Measurements from ENCODE around the gene BOK. TPM values are rescaled to one million over a fixed set of nuclear protein-coding genes. Genes with fewer than 3 reads are reported as not detected.

BOK gene
- total and polyA plus RNA-seq, 7 experiments from 2014 or later: 0.11 to 1.3 TPM; not detected in 5

GRCh38 chr2:241577413-241578122 lies 19.0 kb downstream of the BOK start:
- peak overlapping the region in 1 of 9 donors; percentile 21 for H3K27ac Mint-ChIP-seq
- no peaks in the 10 kb centered on the region for H3K27me3 ChIP-seq (ENCODE audit: control insufficient read depth in 2 of 2, insufficient read depth in 2 of 2, low read length in 2 of 2)
- H3K27me3 Mint-ChIP-seq: no peaks in the 10 kb centered on the region
- no peaks in the 10 kb centered on the region for H3K4me1 ChIP-seq (ENCODE audit: control insufficient read depth in 2 of 2, insufficient read depth in 2 of 2, low read length in 2 of 2)
- peaks cover 0 to 20% (median 0%) of the 10 kb centered on the region in 3 experiments for H3K36me3 ChIP-seq (ENCODE audit: control insufficient read depth in 2 of 3, insufficient read depth in 3 of 3, low read length in 3 of 3)
- H3K9me3 Mint-ChIP-seq: peaks cover 0 to 8% (median 0%) of the 10 kb centered on the region in 11 donors
- intact Hi-C loops (cut with micrococcal nuclease): no loop called here
- no peaks in the 10 kb centered on the region for H3K4me1 Mint-ChIP-seq
- no peak overlapping the region for H3K4me3 ChIP-seq (ENCODE audit: low read length)
- peaks cover 8 to 40% (median 14%) of the 10 kb centered on the region in 5 donors for H3K36me3 Mint-ChIP-seq
- ATAC-seq (no peak), DNase-seq (no peak)
- no peak overlapping the region for H3K27ac ChIP-seq (ENCODE audit: low read depth, low read length)
- ChIA-PET CTCF (no interaction called here), POLR2A (no interaction called here)
- H3K4me3 Mint-ChIP-seq: no peak overlapping the region
- no peaks in the 10 kb centered on the region for H3K9me3 ChIP-seq (ENCODE audit: control insufficient read depth in 2 of 3, low read length in 3 of 3)

- Histone ChIP-seq H3K4me1 (ENCODE audit: control insufficient read depth in 2 of 2, insufficient read depth in 2 of 2, low read length in 2 of 2) (no peaks in the 10 kb centered on the region), H3K27me3 (ENCODE audit: control insufficient read depth in 2 of 2, insufficient read depth in 2 of 2, low read length in 2 of 2) (no peaks in the 10 kb centered on the region), H3K4me3 (ENCODE audit: low read length) (no peak overlapping the region), H3K9me3 (ENCODE audit: control insufficient read depth in 2 of 3, low read length in 3 of 3) (no peaks in the 10 kb centered on the region), H3K36me3 (ENCODE audit: control insufficient read depth in 2 of 3, insufficient read depth in 3 of 3, low read length in 3 of 3) (peaks cover 3 to 35% (median 7%) of the 10 kb centered on the region in 3 experiments), H3K27ac (ENCODE audit: low read depth, low read length) (no peak overlapping the region)
- H3K27ac Mint-ChIP-seq: no peak overlapping the region
- ChIA-PET CTCF (no interaction called here), POLR2A (no interaction called here)
- peaks cover 0 to 11% (median 0%) of the 10 kb centered on the region in 11 donors for H3K9me3 Mint-ChIP-seq
- H3K4me1 Mint-ChIP-seq: no peaks in the 10 kb centered on the region
- intact Hi-C loops (cut with micrococcal nuclease): no loop called here
- no peaks in the 10 kb centered on the region for H3K27me3 Mint-ChIP-seq
- DNase-seq (no peak), ATAC-seq (no peak)
- no peak overlapping the region for H3K4me3 Mint-ChIP-seq
- H3K36me3 Mint-ChIP-seq: peaks cover 12 to 55% (median 25%) of the 10 kb centered on the region in 5 donors
These were observed 20.7 kb downstream of the BOK start for GRCh38 chr2:241579281-241579680.

- Mint-ChIP-seq H3K9me3 (peaks cover 4 to 29% (median 14%) of the 10 kb centered on the region in 11 donors), H3K36me3 (peaks cover 12 to 58% (median 46%) of the 10 kb centered on the region in 5 donors), H3K4me1 (no peaks in the 10 kb centered on the region), H3K4me3 (no peak overlapping the region), H3K27ac (no peak overlapping the region), H3K27me3 (no peaks in the 10 kb centered on the region)
- ATAC-seq (no peak), DNase-seq (no peak)
- H3K9me3 ChIP-seq (ENCODE audit: control insufficient read depth in 2 of 3, low read length in 3 of 3): peaks cover 0 to 12% (median 7%) of the 10 kb centered on the region in 3 experiments
- no peaks in the 10 kb centered on the region for H3K4me1 ChIP-seq (ENCODE audit: control insufficient read depth in 2 of 2, insufficient read depth in 2 of 2, low read length in 2 of 2)
- peaks cover 6 to 47% (median 7%) of the 10 kb centered on the region in 3 experiments for H3K36me3 ChIP-seq (ENCODE audit: control insufficient read depth in 2 of 3, insufficient read depth in 3 of 3, low read length in 3 of 3)
- H3K27ac ChIP-seq (ENCODE audit: low read depth, low read length): no peak overlapping the region
- no peak overlapping the region for H3K4me3 ChIP-seq (ENCODE audit: low read length)
- H3K27me3 ChIP-seq (ENCODE audit: control insufficient read depth in 2 of 2, insufficient read depth in 2 of 2, low read length in 2 of 2): no peaks in the 10 kb centered on the region
- CTCF ChIA-PET: no interaction called here
- POLR2A ChIA-PET: no interaction called here
- intact Hi-C loops (cut with micrococcal nuclease): no loop called here
These were observed 23.8 kb downstream of the BOK start for GRCh38 chr2:241582328-241582727.

- Histone ChIP-seq H3K9me3 (ENCODE audit: control insufficient read depth in 2 of 3, low read length in 3 of 3) (peaks cover 0 to 12% (median 7%) of the 10 kb centered on the region in 3 experiments), H3K4me1 (ENCODE audit: control insufficient read depth in 2 of 2, insufficient read depth in 2 of 2, low read length in 2 of 2) (no peaks in the 10 kb centered on the region), H3K27ac (ENCODE audit: low read depth, low read length) (no peak overlapping the region), H3K4me3 (ENCODE audit: low read length) (no peak overlapping the region), H3K36me3 (ENCODE audit: control insufficient read depth in 2 of 3, insufficient read depth in 3 of 3, low read length in 3 of 3) (peaks cover 6 to 48% (median 7%) of the 10 kb centered on the region in 3 experiments), H3K27me3 (ENCODE audit: control insufficient read depth in 2 of 2, insufficient read depth in 2 of 2, low read length in 2 of 2) (no peaks in the 10 kb centered on the region)
- CTCF ChIA-PET: no interaction called here
- no peak for DNase-seq
- H3K27me3 Mint-ChIP-seq: no peaks in the 10 kb centered on the region
- H3K4me3 Mint-ChIP-seq: no peak overlapping the region
- no peak for ATAC-seq
- intact Hi-C loops (cut with micrococcal nuclease): no loop called here
- H3K36me3 Mint-ChIP-seq: peaks cover 12 to 58% (median 49%) of the 10 kb centered on the region in 5 donors
- no peaks in the 10 kb centered on the region for H3K4me1 Mint-ChIP-seq
- no peak overlapping the region for H3K27ac Mint-ChIP-seq
- POLR2A ChIA-PET: no interaction called here
- peaks cover 4 to 29% (median 18%) of the 10 kb centered on the region in 11 donors for H3K9me3 Mint-ChIP-seq
These were observed 24.3 kb downstream of the BOK start for GRCh38 chr2:241582806-241583205.

GRCh38 chr2:241584436-241584835 lies 25.9 kb downstream of the BOK start:
- Mint-ChIP-seq H3K27ac (no peak overlapping the region), H3K27me3 (no peaks in the 10 kb centered on the region), H3K36me3 (peaks cover 16 to 61% (median 41%) of the 10 kb centered on the region in 5 donors), H3K9me3 (peaks cover 4 to 37% (median 19%) of the 10 kb centered on the region in 11 donors), H3K4me3 (no peak overlapping the region), H3K4me1 (peaks cover 0 to 3% (median 0%) of the 10 kb centered on the region in 7 donors)
- ChIA-PET POLR2A (no interaction called here), CTCF (no interaction called here)
- Histone ChIP-seq H3K4me1 (ENCODE audit: control insufficient read depth in 2 of 2, insufficient read depth in 2 of 2, low read length in 2 of 2) (no peaks in the 10 kb centered on the region), H3K27ac (ENCODE audit: low read depth, low read length) (no peak overlapping the region), H3K9me3 (ENCODE audit: control insufficient read depth in 2 of 3, low read length in 3 of 3) (peaks cover 0 to 12% (median 7%) of the 10 kb centered on the region in 3 experiments), H3K27me3 (ENCODE audit: control insufficient read depth in 2 of 2, insufficient read depth in 2 of 2, low read length in 2 of 2) (no peaks in the 10 kb centered on the region), H3K36me3 (ENCODE audit: control insufficient read depth in 2 of 3, insufficient read depth in 3 of 3, low read length in 3 of 3) (peaks cover 7 to 58% (median 7%) of the 10 kb centered on the region in 3 experiments), H3K4me3 (ENCODE audit: low read length) (no peak overlapping the region)
- intact Hi-C loops (cut with micrococcal nuclease): no loop called here
- ATAC-seq: no peak
- no peak for DNase-seq

- peaks cover 19 to 60% (median 36%) of the 10 kb centered on the region in 5 donors for H3K36me3 Mint-ChIP-seq
- peaks cover 7 to 71% (median 11%) of the 10 kb centered on the region in 3 experiments for H3K36me3 ChIP-seq (ENCODE audit: control insufficient read depth in 2 of 3, insufficient read depth in 3 of 3, low read length in 3 of 3)
- CTCF ChIA-PET: no interaction called here
These were observed 28.2 kb downstream of the BOK start for GRCh38 chr2:241586564-241587264.

More at GRCh38 chr2:241586564-241587264, 28.2 kb downstream of the BOK start:
- no peak overlapping the region for H3K4me3 ChIP-seq (ENCODE audit: low read length)
- DNase-seq (no peak), ATAC-seq (no peak)
- no peaks in the 10 kb centered on the region for H3K27me3 Mint-ChIP-seq
- peaks cover 4 to 37% (median 19%) of the 10 kb centered on the region in 11 donors for H3K9me3 Mint-ChIP-seq
- peaks cover 0 to 12% (median 7%) of the 10 kb centered on the region in 3 experiments for H3K9me3 ChIP-seq (ENCODE audit: control insufficient read depth in 2 of 3, low read length in 3 of 3)
- POLR2A ChIA-PET: no interaction called here
- no peaks in the 10 kb centered on the region for H3K4me1 ChIP-seq (ENCODE audit: control insufficient read depth in 2 of 2, insufficient read depth in 2 of 2, low read length in 2 of 2)
- H3K27ac Mint-ChIP-seq: no peak overlapping the region
- H3K27me3 ChIP-seq (ENCODE audit: control insufficient read depth in 2 of 2, insufficient read depth in 2 of 2, low read length in 2 of 2): no peaks in the 10 kb centered on the region
- no peak overlapping the region for H3K27ac ChIP-seq (ENCODE audit: low read depth, low read length)
- intact Hi-C loops (cut with micrococcal nuclease): no loop called here
- H3K4me3 Mint-ChIP-seq: no peak overlapping the region
- H3K4me1 Mint-ChIP-seq: peaks cover 0 to 3% (median 0%) of the 10 kb centered on the region in 7 donors

Data from naive thymus-derived CD4-positive, alpha-beta T cell (primary cell).